Stimulated activated CD8-positive, alpha-beta memory T cell treated with anti-CD3 and anti-CD28 coated beads, Interleukin-2, amount 100 ng/mL, for 48 hours (primary cell): Measurements from ENCODE around the gene CRYGN.

ENCODE experiments used
- DNase-seq, 2 donors: peaks; one replicate each; pipeline ENCODE4 v3.0.0-alpha.2; 2020; ENCODE audit warnings: low read depth in 2 of 2

Gene CRYGN

DNA sequence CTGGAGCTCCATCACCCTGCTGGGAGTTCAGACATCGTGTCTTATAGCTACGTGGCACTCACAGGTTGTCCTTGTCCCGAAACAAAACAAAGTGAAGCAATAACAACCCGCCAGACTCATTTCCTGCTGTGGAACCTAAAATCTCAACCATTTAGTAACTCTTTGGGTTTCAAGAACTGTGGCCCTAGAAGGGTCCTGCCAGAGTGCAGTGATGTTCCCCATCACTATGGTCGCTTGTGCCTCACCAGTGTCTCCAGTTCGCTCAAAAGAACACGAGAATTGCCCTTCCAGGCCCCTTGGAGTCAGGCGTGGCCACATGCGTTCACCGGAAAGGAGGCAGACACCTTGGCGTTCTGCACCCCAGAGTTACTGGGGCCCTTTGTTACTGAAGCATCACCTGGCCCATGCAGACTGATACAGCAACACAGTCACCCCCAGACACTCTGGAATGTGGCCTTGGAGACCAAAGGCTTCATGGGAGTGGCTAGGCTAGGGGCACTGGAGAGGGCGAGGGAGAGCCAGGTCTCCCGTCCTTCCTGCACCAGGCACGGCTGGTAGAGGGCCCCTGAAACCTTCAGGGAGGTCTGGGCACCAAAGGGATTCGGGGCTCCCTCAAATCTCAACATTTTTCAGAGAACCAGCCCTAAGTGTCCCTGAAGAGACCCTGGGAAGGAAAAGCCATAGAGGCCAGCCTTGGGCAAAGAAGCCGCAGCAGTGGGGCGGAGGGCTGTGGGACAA, 908 bp downstream of the CRYGN start:
- DNase-seq: no peak

DNA sequence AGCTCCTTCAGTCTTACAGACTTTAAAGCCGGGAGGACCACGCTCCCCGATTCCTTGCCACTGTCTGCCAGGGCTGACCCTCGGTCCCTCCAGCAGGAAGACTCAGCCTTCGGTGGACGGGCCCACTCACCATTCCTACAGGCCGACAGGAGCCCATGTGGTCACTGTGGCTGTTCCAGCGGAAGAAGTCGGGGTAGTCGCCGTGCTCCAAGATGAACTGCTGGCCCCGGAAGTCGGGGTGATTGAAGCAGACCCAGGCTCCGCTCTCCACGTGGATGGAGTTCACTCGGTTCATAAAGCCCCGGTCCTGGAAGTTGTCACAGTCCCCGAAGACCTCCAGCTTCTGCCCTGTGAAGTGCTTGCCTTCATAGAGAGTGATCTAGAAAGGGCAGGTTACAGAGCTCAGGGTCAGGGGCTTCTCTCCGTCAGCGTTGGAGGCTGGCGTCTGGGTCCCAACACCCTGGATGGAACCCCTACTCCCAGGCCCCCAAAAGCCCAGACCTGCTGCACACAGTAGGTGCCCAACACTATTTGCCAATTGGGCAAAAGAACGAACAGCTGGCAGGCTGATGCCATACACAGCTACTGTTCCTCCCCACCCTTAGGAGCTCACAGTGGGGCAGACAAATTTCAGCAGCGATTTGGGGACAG, 1.9 kb downstream of the CRYGN start:
- no peak for DNase-seq

GRCh38 chr7:151437159-151437553, 2.8 kb downstream of the CRYGN start:
- no peak for DNase-seq

GRCh38 chr7:151436446-151437158, 3.3 kb downstream of the CRYGN start:
- DNase-seq: no peak

- no peak for DNase-seq
Observed at GRCh38 chr7:151435971-151436370, 4.0 kb downstream of the CRYGN start.

DNA sequence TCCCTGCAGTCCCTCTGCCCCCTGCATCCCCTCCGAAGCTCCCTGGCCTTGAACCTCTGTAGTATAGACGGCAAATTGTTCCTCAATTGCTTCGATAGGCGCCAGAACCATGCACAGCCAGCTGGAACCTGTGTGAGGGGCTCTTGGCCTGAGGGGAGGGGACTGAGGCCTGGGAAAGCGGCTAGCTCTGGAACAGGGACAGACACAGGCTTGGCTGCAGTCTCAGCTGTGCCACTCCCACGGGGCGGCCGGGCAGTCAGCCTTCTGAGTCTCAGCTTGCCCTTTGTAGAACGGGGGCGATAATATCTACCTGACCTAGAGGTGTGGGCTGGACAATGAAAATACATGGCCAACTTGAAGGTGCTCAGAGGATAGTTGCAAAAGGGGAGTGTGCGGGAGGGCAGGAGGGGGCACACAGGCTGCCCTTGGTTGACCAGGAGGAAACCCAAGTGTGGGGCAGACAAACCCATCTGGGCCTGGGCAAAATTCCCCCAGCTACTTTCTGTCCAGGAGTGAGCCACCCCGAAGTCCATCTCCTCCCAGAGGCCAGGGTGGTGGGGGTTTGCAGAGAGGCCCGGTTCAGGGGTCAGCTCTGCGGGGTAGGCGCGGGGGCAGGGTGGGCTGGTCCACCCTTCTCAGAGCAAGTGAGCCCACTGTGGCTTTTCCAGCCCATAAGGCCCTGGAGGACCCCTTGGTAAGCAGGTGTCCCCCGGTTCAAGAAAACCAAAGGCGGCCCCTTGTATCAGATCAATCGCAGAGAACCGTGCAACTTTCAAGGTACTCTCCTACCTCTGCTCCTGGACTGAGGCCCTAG, 4.6 kb downstream of the CRYGN start:
- DNase-seq: no peak

GRCh38 chr7:151434549-151434948, 5.4 kb downstream of the CRYGN start:
- DNase-seq: no peak

GRCh38 chr7:151433721-151434400, 6.1 kb downstream of the CRYGN start:
- DNase-seq: no peak

GRCh38 chr7:151432658-151433521, 7.1 kb downstream of the CRYGN start:
- DNase-seq: peak; percentile 31 to 40

DNA sequence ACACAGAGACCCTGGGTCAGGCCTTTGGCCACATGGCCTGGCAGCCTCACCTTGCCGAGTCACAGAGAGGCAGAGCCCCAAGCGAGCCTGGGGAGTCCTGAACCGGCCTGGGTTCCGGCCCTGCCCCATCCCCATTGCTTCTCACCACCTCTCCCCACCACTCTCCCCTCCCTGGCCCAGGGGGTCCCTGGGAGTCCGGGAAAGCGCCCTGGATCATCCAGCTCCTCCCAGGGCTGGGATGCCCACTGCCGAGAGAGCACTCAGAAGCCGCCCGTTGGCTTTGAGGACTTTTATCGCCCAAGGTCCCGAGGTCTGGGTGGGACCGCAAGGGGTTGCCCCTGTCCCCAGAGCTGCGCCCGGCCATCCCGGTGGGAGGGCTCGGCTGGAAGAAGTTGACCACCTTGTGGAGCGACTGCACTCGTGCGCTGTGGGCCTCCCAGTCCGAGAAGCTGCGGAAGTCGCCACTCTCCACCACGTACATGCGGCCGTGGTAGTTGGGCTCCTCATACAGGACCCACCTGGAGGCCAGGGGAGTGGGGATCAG, 8.1 kb downstream of the CRYGN start:
- no peak for DNase-seq

DNA sequence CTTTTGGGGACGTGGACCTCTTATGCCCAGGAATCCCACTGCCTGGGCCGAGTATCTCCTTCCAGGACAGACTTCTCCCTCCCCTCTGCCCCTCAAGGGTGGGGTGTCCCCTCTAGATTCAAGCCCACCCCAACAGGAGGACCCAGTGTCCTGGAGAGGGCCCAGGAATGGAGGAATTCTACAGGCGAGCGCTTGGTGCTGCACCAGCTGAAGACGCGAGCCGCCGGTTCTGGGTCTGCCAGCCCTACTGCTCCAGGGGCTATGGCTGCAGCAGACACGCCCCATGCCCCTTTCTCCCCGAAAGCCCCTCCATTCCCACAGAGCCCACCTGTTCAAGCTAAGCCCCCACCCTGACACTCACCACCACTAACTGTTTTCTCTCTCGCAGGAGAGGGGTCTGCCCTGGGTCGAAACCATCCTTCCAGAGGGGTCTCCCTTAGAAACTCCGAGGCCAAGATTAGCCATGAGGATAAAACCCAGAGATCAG, 8.6 kb downstream of the CRYGN start:
- no peak for DNase-seq

GRCh38 chr7:151430391-151431205, 9.3 kb downstream of the CRYGN start:
- no peak for DNase-seq

- DNase-seq: no peak
Observed at GRCh38 chr7:151429560-151430331, 10.2 kb downstream of the CRYGN start.

DNA sequence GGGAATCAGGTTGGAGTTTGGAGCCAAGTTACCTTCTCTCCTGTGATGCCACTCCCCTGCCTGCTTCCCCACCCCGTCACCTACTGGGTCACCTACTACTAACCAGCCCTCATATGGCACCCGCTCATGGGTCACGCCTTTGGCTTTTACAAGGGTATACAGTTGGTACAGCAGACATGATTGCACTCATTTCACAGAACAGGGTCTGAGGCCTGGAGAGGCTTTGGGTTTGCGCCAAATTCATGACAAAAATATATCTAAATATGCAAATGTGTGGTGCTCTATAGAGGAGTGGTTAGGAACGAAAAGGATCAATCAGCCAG, 10.7 kb downstream of the CRYGN start:
- no peak for DNase-seq

- no peak for DNase-seq
Observed at GRCh38 chr7:151428378-151429236, 11.3 kb downstream of the CRYGN start.

- no peak for DNase-seq
Observed at GRCh38 chr7:151427705-151428377, 12.1 kb downstream of the CRYGN start.
